Smooth muscle cell (in vitro differentiated cells): ENCODE data around the gene SPATA32. TPM values are rescaled to one million over a fixed set of nuclear protein-coding genes. Genes with fewer than 3 reads are reported as not detected.

ENCODE experiments used
- DNase-seq: peaks from one replicate; lab custom pipeline; 2025; ENCODE audit not compliant: unreplicated experiment; lab: John Stamatoyannopoulos, UW
- H2AFZ ChIP-seq: fragments of 200-600 bp; sonication (generic); 2 replicates; pipeline ENCODE4 v1.6.0; 2016; ENCODE audit warnings: antibody characterized with exemption, low read depth, mild to moderate bottlenecking
- H3F3A ChIP-seq: fragments of 200-600 bp; sonication (generic); 2 replicates; pipeline ENCODE4 v1.6.0; 2017; ENCODE audit warnings: antibody characterized with exemption, low read depth
- H3K27ac ChIP-seq: fragments of 200-600 bp; sonication (generic); 2 replicates; pipeline ENCODE4 v1.5.1; 2016; ENCODE audit warnings: low read depth, mild to moderate bottlenecking
- H3K27me3 ChIP-seq: fragments of 200-600 bp; sonication (generic); 2 replicates; pipeline ENCODE4 v1.6.1; 2016; ENCODE audit warnings: low read depth, mild to moderate bottlenecking
- H3K36me3 ChIP-seq: fragments of 200-600 bp; sonication (generic); 2 replicates; pipeline ENCODE4 v1.5.1; 2016; ENCODE audit warnings: low read depth
- H3K4me1 ChIP-seq: fragments of 200-600 bp; sonication (generic); 2 replicates; pipeline ENCODE4 v1.5.1; 2016; ENCODE audit warnings: low read depth
- H3K4me2 ChIP-seq: fragments of 200-600 bp; sonication (generic); 2 replicates; pipeline ENCODE4 v1.6.0; 2016; ENCODE audit warnings: mild to moderate bottlenecking
- H3K4me3 ChIP-seq: fragments of 200-600 bp; sonication (generic); 2 replicates; pipeline ENCODE4 v1.5.1; 2016; ENCODE audit warnings: mild to moderate bottlenecking
- H3K79me2 ChIP-seq: fragments of 200-600 bp; sonication (generic); 2 replicates; pipeline ENCODE4 v1.6.0; 2016; ENCODE audit warnings: low read depth, mild to moderate bottlenecking
- H3K9ac ChIP-seq: fragments of 200-600 bp; sonication (generic); 2 replicates; pipeline ENCODE4 v1.6.0; 2016; ENCODE audit warnings: low read depth
- H3K9me3 ChIP-seq: fragments of 200-600 bp; sonication (generic); replicated peaks from 2 replicates; pipeline ENCODE4 v1.5.1; 2016; ENCODE audit warnings: low read depth
- H4K20me1 ChIP-seq: fragments of 200-600 bp; sonication (generic); 2 replicates; pipeline ENCODE4 v1.6.0; 2016; ENCODE audit warnings: low read depth
- CTCF ChIP-seq: fragments of 200-600 bp; sonication (generic); IDR thresholded peaks from 2 replicates; pipeline ENCODE4 v1.5.1; 2017; ENCODE audit warnings: borderline replicate concordance, mild to moderate bottlenecking, antibody characterized with exemption; ENCODE audit not compliant: insufficient read depth, poor library complexity, severe bottlenecking
- WGBS: methylation state at CpG from one replicate; pipeline ENCODE4 v1.1.7; 2016; ENCODE audit warnings: low lambda C conversion rate; 5-methylcytosine and 5-hydroxymethylcytosine counted together
- polyA plus RNA-seq: library from polyadenylated mRNA; unstranded; fragments of >200 nt; fragmentation: Nextera tagmentation; extraction: Ambion mirVana; gene quantifications from 2 replicates; pipeline ENCODE4 v1.2.1, GENCODE V29; 2016
- total RNA-seq: library from RNA; depleted of rRNA; stranded (reverse); fragments of >200 nt; gene quantifications from 2 replicates; pipeline ENCODE4 v1.2.3, GENCODE V29; 2014

SPATA32 gene
- total and polyA plus RNA-seq, 2 experiments from 2014 or later: not detected

- Histone ChIP-seq H3K4me2 (no peak overlapping the region), H3F3A (peaks cover 22% of the 10 kb centered on the region), H3K79me2 (peaks cover 24% of the 10 kb centered on the region), H2AFZ (no peak overlapping the region), H3K9me3 (no peaks in the 10 kb centered on the region), H3K27ac (peak overlapping the region; percentile 71), H3K4me1 (peaks cover 10% of the 10 kb centered on the region), H3K27me3 (no peaks in the 10 kb centered on the region), H3K4me3 (no peak overlapping the region), H3K9ac (no peak overlapping the region), H3K36me3 (no peaks in the 10 kb centered on the region), H4K20me1 (peaks cover 73% of the 10 kb centered on the region)
- WGBS: 85% methylated on average over 12 of the region's 12 CpGs
- no peak for TF ChIP-seq CTCF
- no peak for DNase-seq
These were observed 31.0 kb upstream of the SPATA32 start for GRCh38 chr17:45292696-45293412.

- Histone ChIP-seq H3K9ac (no peak overlapping the region), H3K79me2 (peaks cover 12% of the 10 kb centered on the region), H3K27me3 (no peaks in the 10 kb centered on the region), H2AFZ (no peak overlapping the region), H3K27ac (no peak overlapping the region), H3K4me2 (no peak overlapping the region), H3F3A (peaks cover 22% of the 10 kb centered on the region), H3K9me3 (no peaks in the 10 kb centered on the region), H3K4me3 (no peak overlapping the region), H3K36me3 (no peaks in the 10 kb centered on the region), H3K4me1 (peaks cover 10% of the 10 kb centered on the region), H4K20me1 (peaks cover 59% of the 10 kb centered on the region)
- WGBS: 76% methylated on average over 5 of the region's 5 CpGs
- DNase-seq: no peak
- no peak for TF ChIP-seq CTCF
These were observed 29.4 kb upstream of the SPATA32 start for GRCh38 chr17:45291171-45291805.

- Histone ChIP-seq H3K36me3 (no peaks in the 10 kb centered on the region), H2AFZ (no peak overlapping the region), H3K4me3 (no peak overlapping the region), H3K27me3 (no peaks in the 10 kb centered on the region), H3F3A (peaks cover 17% of the 10 kb centered on the region), H3K79me2 (peaks cover 5% of the 10 kb centered on the region), H3K4me1 (peaks cover 10% of the 10 kb centered on the region), H3K27ac (no peak overlapping the region), H3K4me2 (no peak overlapping the region), H3K9ac (no peak overlapping the region), H3K9me3 (no peaks in the 10 kb centered on the region), H4K20me1 (peaks cover 50% of the 10 kb centered on the region)
- no peak for DNase-seq
- 97% methylated on average over 11 of the region's 11 CpGs for WGBS
- no peak for TF ChIP-seq CTCF
These were observed 28.4 kb upstream of the SPATA32 start for GRCh38 chr17:45290269-45290765.
